Measurements from ENCODE around the gene SFXN1. TPM values are rescaled to one million over a fixed set of nuclear protein-coding genes. Genes with fewer than 3 reads are reported as not detected.

Gene SFXN1
- total RNA-seq, 1 experiment from 2014 or later, result 61.4 TPM

DNA sequence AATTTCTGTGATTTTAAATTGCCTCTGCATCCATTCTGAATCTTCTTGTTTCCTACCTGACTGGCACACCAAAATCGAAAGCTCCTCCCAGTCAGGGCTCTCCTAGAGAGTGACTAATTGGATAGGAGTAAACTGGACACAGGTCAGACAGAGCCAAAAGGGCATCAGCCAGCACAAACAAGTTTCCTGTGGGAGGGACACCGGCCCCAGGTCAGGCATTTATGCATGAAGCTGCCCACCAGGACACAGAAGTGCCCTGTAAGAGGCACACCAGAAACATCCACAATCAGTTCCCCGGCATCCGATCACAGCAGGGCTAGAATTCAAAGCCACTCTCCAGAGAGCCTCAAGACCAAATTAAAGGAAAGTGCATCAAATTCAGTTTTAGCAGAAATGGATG is 78.4 kb downstream of the SFXN1 start:
- no peaks in the 10 kb centered on the region for H4K20me1 ChIP-seq (ENCODE audit: insufficient read depth)
- no peaks in the 10 kb centered on the region for H3K9me3 ChIP-seq (ENCODE audit: insufficient read depth, low read depth)
- H3K36me3 ChIP-seq (ENCODE audit: low read depth), result no peaks in the 10 kb centered on the region
- no peak overlapping the region for H3K4me3 ChIP-seq
- POLR2A ChIA-PET (ENCODE audit: unreplicated experiment), result no interaction called here
- DNase-seq, result no peak
- H2AFZ ChIP-seq, result no peak overlapping the region
- BruUV-seq (replicated peaks), result no TSS peak
- no peaks in the 10 kb centered on the region for H3F3A ChIP-seq (ENCODE audit: insufficient read depth, low read depth)
- no peak overlapping the region for H3K4me2 ChIP-seq
- TF ChIP-seq CTCF (conservative IDR thresholded peaks at IDR 0.05), result no peak
- no peak for TF ChIP-seq EZH2 (IDR thresholded peaks at IDR 0.05; ENCODE audit: low read depth)
- no peaks in the 10 kb centered on the region for H3K9me2 ChIP-seq (ENCODE audit: insufficient read depth)
- intact Hi-C loops (cut with micrococcal nuclease; ENCODE audit: unreplicated experiment), result no loop called here
- no peaks in the 10 kb centered on the region for H3K4me1 ChIP-seq (replicated peaks; ENCODE audit: insufficient read depth)
- H3K79me2 ChIP-seq (ENCODE audit: low read depth), result no peaks in the 10 kb centered on the region
- CTCF ChIA-PET, result no interaction called here
- H3K27me3 ChIP-seq (ENCODE audit: insufficient read depth, low read depth), result peaks cover 72% of the 10 kb centered on the region
- H3K27ac ChIP-seq, result no peak overlapping the region

DNA sequence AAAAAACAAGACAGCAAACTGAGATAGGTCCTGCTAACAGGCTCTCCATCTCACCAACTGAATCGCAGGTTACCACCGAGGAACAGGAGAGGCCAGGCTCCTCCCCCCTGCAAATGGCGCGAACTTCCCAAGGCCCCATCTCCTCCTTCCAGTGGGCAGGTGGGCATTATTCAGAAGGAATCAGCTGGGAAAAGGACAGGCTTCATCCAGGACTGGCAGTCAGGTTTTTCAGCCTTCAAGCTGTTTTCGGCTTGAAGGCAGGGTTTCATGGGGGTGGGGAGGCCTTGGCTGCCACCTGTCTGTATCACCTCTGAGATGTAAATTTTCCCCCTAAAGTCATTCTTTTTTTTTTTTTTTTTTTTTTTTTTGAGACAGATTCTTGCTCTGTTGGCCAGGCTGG is 79.4 kb downstream of the SFXN1 start:
- POLR2A ChIA-PET (ENCODE audit: unreplicated experiment), result no interaction called here

DNA sequence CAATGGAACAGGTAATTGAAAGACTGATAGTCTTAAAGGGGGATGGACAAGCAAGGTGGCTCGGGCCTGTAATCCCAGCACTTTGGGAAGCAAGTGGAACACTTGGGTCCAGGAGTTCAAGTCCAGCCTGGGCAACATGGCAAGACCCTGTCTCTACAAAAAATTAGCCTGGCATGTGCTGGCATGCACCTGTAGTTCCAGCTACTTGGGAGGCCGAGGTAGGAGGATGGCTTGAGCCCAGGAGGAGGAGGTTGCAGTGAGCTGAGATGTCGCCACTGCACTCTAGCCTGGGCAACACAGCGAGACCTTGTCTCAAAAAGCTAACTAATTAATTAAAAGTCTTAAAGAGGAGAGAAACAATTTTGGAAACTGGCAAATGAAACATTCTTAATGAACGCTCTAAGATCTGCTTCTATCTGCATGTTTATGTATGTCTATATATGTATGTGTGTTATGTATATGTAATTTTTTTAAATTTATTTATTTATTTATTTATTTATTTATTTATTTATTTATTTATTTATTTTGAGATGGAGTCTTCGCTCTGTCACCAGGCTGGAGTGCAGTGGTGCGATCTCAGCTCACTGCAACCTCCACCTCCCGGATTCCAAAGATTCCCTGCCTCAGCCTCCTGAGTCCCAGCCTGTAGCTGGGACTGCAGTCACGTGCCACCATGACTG is 80.6 kb downstream of the SFXN1 start:
- H2AFZ ChIP-seq, result no peak overlapping the region
- H3K4me2 ChIP-seq, result no peak overlapping the region
- no peaks in the 10 kb centered on the region for H3K9me2 ChIP-seq (ENCODE audit: insufficient read depth)
- TF ChIP-seq EZH2 (IDR thresholded peaks at IDR 0.05; ENCODE audit: low read depth) (no peak), CTCF (conservative IDR thresholded peaks at IDR 0.05) (no peak)
- DNase-seq, result no peak
- H3K36me3 ChIP-seq (ENCODE audit: low read depth), result no peaks in the 10 kb centered on the region
- BruUV-seq (replicated peaks), result no TSS peak
- no peak overlapping the region for H3K27ac ChIP-seq
- no peak overlapping the region for H3K4me3 ChIP-seq
- ChIA-PET CTCF (interaction anchor here (0.7 kb wide), 1 partner anchor 276 kb away, joined by 6 read pairs; no protein-coding TSS in a partner anchor), POLR2A (ENCODE audit: unreplicated experiment) (no interaction called here)
- H3K79me2 ChIP-seq (ENCODE audit: low read depth), result no peaks in the 10 kb centered on the region
- H3K27me3 ChIP-seq (ENCODE audit: insufficient read depth, low read depth), result peaks cover 71% of the 10 kb centered on the region
- no peaks in the 10 kb centered on the region for H3F3A ChIP-seq (ENCODE audit: insufficient read depth, low read depth)
- intact Hi-C loops (cut with micrococcal nuclease; ENCODE audit: unreplicated experiment), result no loop called here
- H3K4me1 ChIP-seq (replicated peaks; ENCODE audit: insufficient read depth), result no peaks in the 10 kb centered on the region
- no peaks in the 10 kb centered on the region for H3K9me3 ChIP-seq (ENCODE audit: insufficient read depth, low read depth)
- no peaks in the 10 kb centered on the region for H4K20me1 ChIP-seq (ENCODE audit: insufficient read depth)

More for the DNA sequence above, 79.4 kb downstream of the SFXN1 start:
- no peak overlapping the region for H3K4me2 ChIP-seq
- no peak overlapping the region for H3K4me3 ChIP-seq
- no peaks in the 10 kb centered on the region for H3F3A ChIP-seq (ENCODE audit: insufficient read depth, low read depth)
- H3K79me2 ChIP-seq (ENCODE audit: low read depth), result no peaks in the 10 kb centered on the region
- no peaks in the 10 kb centered on the region for H3K9me3 ChIP-seq (ENCODE audit: insufficient read depth, low read depth)
- no peak for DNase-seq
- H3K9me2 ChIP-seq (ENCODE audit: insufficient read depth), result no peaks in the 10 kb centered on the region
- TF ChIP-seq EZH2 (IDR thresholded peaks at IDR 0.05; ENCODE audit: low read depth), result no peak
- TF ChIP-seq CTCF (conservative IDR thresholded peaks at IDR 0.05), result no peak
- H4K20me1 ChIP-seq (ENCODE audit: insufficient read depth), result no peaks in the 10 kb centered on the region
- peaks cover 72% of the 10 kb centered on the region for H3K27me3 ChIP-seq (ENCODE audit: insufficient read depth, low read depth)
- no peaks in the 10 kb centered on the region for H3K36me3 ChIP-seq (ENCODE audit: low read depth)
- no peaks in the 10 kb centered on the region for H3K4me1 ChIP-seq (replicated peaks; ENCODE audit: insufficient read depth)
- H3K27ac ChIP-seq, result no peak overlapping the region
- intact Hi-C loops (cut with micrococcal nuclease; ENCODE audit: unreplicated experiment), result no loop called here
- no TSS peak for BruUV-seq (replicated peaks)
- CTCF ChIA-PET, result interaction anchor here (0.7 kb wide), 1 partner anchor 277 kb away, joined by 6 read pairs; no protein-coding TSS in a partner anchor
- H2AFZ ChIP-seq, result no peak overlapping the region
